Peyer's patch (tissue), 4 donors: ENCODE results near the gene CSNK1A1L. TPM values are rescaled to one million over a fixed set of nuclear protein-coding genes. Genes with fewer than 3 reads are reported as not detected.

Experiments used
- DNase-seq, 3 donors: peaks; one replicate each; pipeline ENCODE4 v3.0.0-alpha.2; 2017 to 2019
- H3K27ac ChIP-seq, 4 donors: fragments of 200-600 bp; sonication (generic); one replicate each; pipeline ENCODE4 v1.5.1; 2016 to 2019
- H3K27me3 ChIP-seq, 2 donors: fragments of 200-600 bp; sonication (generic); one replicate each; pipeline ENCODE4 v1.5.1; 2019
- H3K36me3 ChIP-seq, 3 donors: fragments of 200-600 bp; sonication (generic); one replicate each; pipeline ENCODE4 v1.5.1; 2016 to 2019
- H3K4me1 ChIP-seq, 4 donors: fragments of 200-600 bp; sonication (generic); one replicate each; pipeline ENCODE4 v1.5.1; 2016 to 2019
- H3K4me3 ChIP-seq, 4 donors: fragments of 200-600 bp; sonication (generic); 1 replicate in 3 of 4; 2 replicates in 1 of 4; pipeline ENCODE4 v1.5.1; 2016 to 2019; ENCODE audit warnings: mild to moderate bottlenecking in 1 of 4
- H3K9me3 ChIP-seq, 4 donors: fragments of 200-600 bp; sonication (generic); one replicate each; pipeline ENCODE4 v1.5.1; 2016 to 2019; ENCODE audit warnings: mild to moderate bottlenecking in 1 of 4
- CTCF ChIP-seq, 6 experiments: fragments of 450-650 bp in 4 of 6; fragments of 200-600 bp in 2 of 6; sonication (generic) in 1 of 6; IDR thresholded peaks; one replicate each; pipeline ENCODE4 v1.5.1; 2017 to 2019; ENCODE audit warnings: antibody characterized with exemption in 6 of 6, mild to moderate bottlenecking in 3 of 6, moderate library complexity in 1 of 6
- POLR2A ChIP-seq, 2 donors: fragments of 450-650 bp; IDR thresholded peaks; one replicate each; pipeline ENCODE4 v1.5.1; 2017; ENCODE audit warnings: antibody characterized with exemption in 2 of 2, mild to moderate bottlenecking in 2 of 2, moderate library complexity in 2 of 2
- total RNA-seq, 4 donors: library from RNA; depleted of rRNA; stranded (reverse); fragments of >200 nt; gene quantifications; one replicate each; pipeline ENCODE4 v1.1.0, GENCODE V29; 2016

Gene CSNK1A1L
- total RNA-seq, 4 donors from 2014 or later: not detected

GRCh38 chr13:37094840-37095239 lies 10.6 kb downstream of the CSNK1A1L start:
- TF ChIP-seq CTCF (IDR thresholded peaks at IDR 0.05): no peak
- TF ChIP-seq POLR2A (IDR thresholded peaks at IDR 0.05): no peak
- no peak overlapping the region for H3K4me3 ChIP-seq
- H3K27ac ChIP-seq: no peak overlapping the region
- no peaks in the 10 kb centered on the region for H3K9me3 ChIP-seq
- no peaks in the 10 kb centered on the region for H3K36me3 ChIP-seq
- no peaks in the 10 kb centered on the region for H3K27me3 ChIP-seq
- no peaks in the 10 kb centered on the region for H3K4me1 ChIP-seq
- no peak for DNase-seq

- H3K27ac ChIP-seq: no peak overlapping the region
- H3K4me3 ChIP-seq: no peak overlapping the region
- H3K9me3 ChIP-seq: no peaks in the 10 kb centered on the region
- TF ChIP-seq POLR2A (IDR thresholded peaks at IDR 0.05) (no peak), CTCF (IDR thresholded peaks at IDR 0.05) (no peak)
- DNase-seq: no peak
- no peaks in the 10 kb centered on the region for H3K36me3 ChIP-seq
- no peaks in the 10 kb centered on the region for H3K27me3 ChIP-seq
- no peaks in the 10 kb centered on the region for H3K4me1 ChIP-seq
Measured at GRCh38 chr13:37094099-37094498, 11.4 kb downstream of the CSNK1A1L start.

GRCh38 chr13:37091835-37092234 lies 13.6 kb downstream of the CSNK1A1L start:
- no peak for DNase-seq
- no peaks in the 10 kb centered on the region for H3K27me3 ChIP-seq
- no peak overlapping the region for H3K4me3 ChIP-seq
- H3K36me3 ChIP-seq: no peaks in the 10 kb centered on the region
- H3K27ac ChIP-seq: no peak overlapping the region
- H3K9me3 ChIP-seq: no peaks in the 10 kb centered on the region
- H3K4me1 ChIP-seq: no peaks in the 10 kb centered on the region
- TF ChIP-seq POLR2A (IDR thresholded peaks at IDR 0.05): no peak
- no peak for TF ChIP-seq CTCF (IDR thresholded peaks at IDR 0.05)

GRCh38 chr13:37090912-37091311 lies 14.6 kb downstream of the CSNK1A1L start:
- no peak for DNase-seq
- no peak overlapping the region for H3K27ac ChIP-seq
- H3K9me3 ChIP-seq: no peaks in the 10 kb centered on the region
- H3K4me1 ChIP-seq: no peaks in the 10 kb centered on the region
- no peaks in the 10 kb centered on the region for H3K27me3 ChIP-seq
- no peak overlapping the region for H3K4me3 ChIP-seq
- no peak for TF ChIP-seq POLR2A (IDR thresholded peaks at IDR 0.05)
- TF ChIP-seq CTCF (IDR thresholded peaks at IDR 0.05): no peak
- H3K36me3 ChIP-seq: no peaks in the 10 kb centered on the region

DNA sequence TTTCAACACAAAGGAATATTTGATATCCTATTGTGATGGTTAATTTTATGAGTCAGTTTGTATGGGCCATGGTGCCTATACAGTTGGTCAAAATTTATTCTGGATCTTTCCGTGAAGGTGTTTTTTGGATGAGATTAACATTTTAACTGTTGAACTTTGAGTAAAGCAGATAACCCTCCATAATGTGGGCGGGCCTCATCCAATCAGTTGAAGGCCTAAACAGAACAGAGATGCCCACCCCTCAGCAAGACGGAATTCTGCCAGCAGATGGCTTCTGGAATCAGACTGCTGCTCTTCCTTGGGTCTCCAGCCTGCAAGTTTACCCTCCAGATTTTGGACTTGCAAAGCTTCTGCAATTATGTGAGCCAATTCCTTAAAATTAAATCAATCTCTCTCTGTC lies 16.0 kb downstream of the CSNK1A1L start:
- TF ChIP-seq POLR2A (IDR thresholded peaks at IDR 0.05) (no peak), CTCF (IDR thresholded peaks at IDR 0.05) (no peak)
- H3K9me3 ChIP-seq: no peaks in the 10 kb centered on the region

GRCh38 chr13:37087486-37087885 lies 18.0 kb downstream of the CSNK1A1L start:
- no peak for DNase-seq
- Histone ChIP-seq H3K4me3 (no peak overlapping the region), H3K27me3 (no peaks in the 10 kb centered on the region), H3K9me3 (no peaks in the 10 kb centered on the region), H3K4me1 (no peaks in the 10 kb centered on the region), H3K27ac (no peak overlapping the region), H3K36me3 (no peaks in the 10 kb centered on the region)
- TF ChIP-seq POLR2A (IDR thresholded peaks at IDR 0.05) (no peak), CTCF (IDR thresholded peaks at IDR 0.05) (no peak)

More for the DNA sequence above, 16.0 kb downstream of the CSNK1A1L start:
- no peak for DNase-seq
- H3K4me3 ChIP-seq: no peak overlapping the region
- H3K27me3 ChIP-seq: no peaks in the 10 kb centered on the region
- no peak overlapping the region for H3K27ac ChIP-seq
- H3K36me3 ChIP-seq: no peaks in the 10 kb centered on the region
- H3K4me1 ChIP-seq: no peaks in the 10 kb centered on the region
